ENCODE data around the gene SLC39A11. TPM values are rescaled to one million over a fixed set of nuclear protein-coding genes. Genes with fewer than 3 reads are reported as not detected.

The SLC39A11 gene
- total and polyA plus RNA-seq, 2 of the 13 experiments (the other 11 are each of a cell fraction or from before 2014, with no cell fraction given), result 17.2 to 31.5 TPM

DNA sequence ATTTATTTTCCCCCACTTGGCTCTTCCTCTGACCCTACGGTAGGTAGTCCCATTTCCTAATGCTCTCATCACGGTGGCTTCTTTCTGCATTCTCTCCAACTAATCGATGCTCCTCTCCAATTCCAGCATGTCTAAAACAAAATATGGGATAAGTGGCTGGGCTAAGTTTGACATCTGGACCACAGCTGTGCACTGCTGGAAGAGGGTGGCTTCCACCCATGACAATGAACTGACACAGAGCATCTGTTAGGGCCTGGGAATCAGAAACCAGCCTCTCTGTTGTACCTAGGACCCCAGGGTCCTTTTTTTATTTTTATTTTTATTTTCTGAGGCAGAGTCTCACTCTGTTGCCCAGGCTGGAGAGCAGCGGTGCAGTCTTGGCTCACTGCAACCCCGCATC, 29.0 kb upstream of the SLC39A11 start:
- intact Hi-C loops (cut with micrococcal nuclease; ENCODE audit: unreplicated experiment) (no loop called here), in situ Hi-C loops (cut with HindIII; ENCODE audit: extremely low pct_ligation_motif_present, low pct_unique_long_range_greater_than_20kb) (no loop called here)
- Histone ChIP-seq H3K4me1 (ENCODE audit: insufficient read depth, low read length) (peaks cover 22% of the 10 kb centered on the region), H4K20me1 (ENCODE audit: insufficient read depth, low read length) (no peaks in the 10 kb centered on the region), H3K79me2 (ENCODE audit: insufficient read depth, low read length) (no peaks in the 10 kb centered on the region), H3K4me3 (replicated peaks in 1 of 3; ENCODE audit: insufficient read depth in 1 of 3, low read depth in 2 of 3, low read length in 3 of 3) (no peak overlapping the region), H3K4me2 (ENCODE audit: low read depth, low read length) (no peak overlapping the region), H3K27ac (ENCODE audit: extremely low read length, insufficient read depth, low read length) (no peak overlapping the region), H2AFZ (ENCODE audit: low read length) (no peak overlapping the region), H3K27me3 (ENCODE audit: control insufficient read depth in 1 of 2, insufficient read depth in 2 of 2, low read length in 2 of 2) (peaks cover 0 to 8% of the 10 kb centered on the region in 2 experiments; a peak in 4 of 5 replicates), H3K36me3 (replicated peaks in 1 of 2; ENCODE audit: control insufficient read depth in 1 of 2, insufficient read depth in 2 of 2, low read length in 2 of 2) (no peaks in the 10 kb centered on the region), H3K9me3 (ENCODE audit: low read length) (no peaks in the 10 kb centered on the region), H3K9ac (ENCODE audit: insufficient read depth, low read depth, low read length) (no peak overlapping the region)
- no peak for TF ChIP-seq ZKSCAN8 (CRISPR knock-in tag; IDR thresholded peaks at IDR 0.05; ENCODE audit: borderline replicate concordance)
- TF ChIP-seq, protein P1, sequence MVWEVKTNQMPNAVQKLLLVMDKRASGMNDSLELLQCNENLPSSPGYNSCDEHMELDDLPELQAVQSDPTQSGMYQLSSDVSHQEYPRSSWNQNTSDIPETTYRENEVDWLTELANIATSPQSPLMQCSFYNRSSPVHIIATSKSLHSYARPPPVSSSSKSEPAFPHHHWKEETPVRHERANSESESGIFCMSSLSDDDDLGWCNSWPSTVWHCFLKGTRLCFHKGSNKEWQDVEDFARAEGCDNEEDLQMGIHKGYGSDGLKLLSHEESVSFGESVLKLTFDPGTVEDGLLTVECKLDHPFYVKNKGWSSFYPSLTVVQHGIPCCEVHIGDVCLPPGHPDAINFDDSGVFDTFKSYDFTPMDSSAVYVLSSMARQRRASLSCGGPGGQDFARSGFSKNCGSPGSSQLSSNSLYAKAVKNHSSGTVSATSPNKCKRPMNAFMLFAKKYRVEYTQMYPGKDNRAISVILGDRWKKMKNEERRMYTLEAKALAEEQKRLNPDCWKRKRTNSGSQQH (CRISPR knock-in tag; IDR thresholded peaks at IDR 0.05; ENCODE audit: low read depth), result no peak
- no peak for TF ChIP-seq ZNF850 (CRISPR knock-in tag; conservative IDR thresholded peaks at IDR 0.05)
- no peak for TF ChIP-seq NCOA1 (CRISPR knock-in tag; IDR thresholded peaks at IDR 0.05)
- TF ChIP-seq, protein P2, sequence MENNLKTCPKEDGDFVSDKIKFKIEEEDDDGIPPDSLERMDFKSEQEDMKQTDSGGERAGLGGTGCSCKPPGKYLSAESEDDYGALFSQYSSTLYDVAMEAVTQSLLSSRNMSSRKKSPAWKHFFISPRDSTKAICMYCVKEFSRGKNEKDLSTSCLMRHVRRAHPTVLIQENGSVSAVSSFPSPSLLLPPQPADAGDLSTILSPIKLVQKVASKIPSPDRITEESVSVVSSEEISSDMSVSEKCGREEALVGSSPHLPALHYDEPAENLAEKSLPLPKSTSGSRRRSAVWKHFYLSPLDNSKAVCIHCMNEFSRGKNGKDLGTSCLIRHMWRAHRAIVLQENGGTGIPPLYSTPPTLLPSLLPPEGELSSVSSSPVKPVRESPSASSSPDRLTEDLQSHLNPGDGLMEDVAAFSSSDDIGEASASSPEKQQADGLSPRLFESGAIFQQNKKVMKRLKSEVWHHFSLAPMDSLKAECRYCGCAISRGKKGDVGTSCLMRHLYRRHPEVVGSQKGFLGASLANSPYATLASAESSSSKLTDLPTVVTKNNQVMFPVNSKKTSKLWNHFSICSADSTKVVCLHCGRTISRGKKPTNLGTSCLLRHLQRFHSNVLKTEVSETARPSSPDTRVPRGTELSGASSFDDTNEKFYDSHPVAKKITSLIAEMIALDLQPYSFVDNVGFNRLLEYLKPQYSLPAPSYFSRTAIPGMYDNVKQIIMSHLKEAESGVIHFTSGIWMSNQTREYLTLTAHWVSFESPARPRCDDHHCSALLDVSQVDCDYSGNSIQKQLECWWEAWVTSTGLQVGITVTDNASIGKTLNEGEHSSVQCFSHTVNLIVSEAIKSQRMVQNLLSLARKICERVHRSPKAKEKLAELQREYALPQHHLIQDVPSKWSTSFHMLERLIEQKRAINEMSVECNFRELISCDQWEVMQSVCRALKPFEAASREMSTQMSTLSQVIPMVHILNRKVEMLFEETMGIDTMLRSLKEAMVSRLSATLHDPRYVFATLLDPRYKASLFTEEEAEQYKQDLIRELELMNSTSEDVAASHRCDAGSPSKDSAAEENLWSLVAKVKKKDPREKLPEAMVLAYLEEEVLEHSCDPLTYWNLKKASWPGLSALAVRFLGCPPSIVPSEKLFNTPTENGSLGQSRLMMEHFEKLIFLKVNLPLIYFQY (CRISPR knock-in tag; IDR thresholded peaks at IDR 0.05; ENCODE audit: borderline replicate concordance), result no peak
- CTCF ChIA-PET (ENCODE audit: low intra/inter-chr PET ratio, low total read pairs), result no interaction called here
- DNase-seq (ENCODE audit: low spot score), result no peak
- FAIRE-seq, result no peak
- POLR2A ChIA-PET, result no interaction called here
- WGBS (ENCODE audit: low lambda C conversion rate), result 88% methylated on average over 5 of the region's 5 CpGs
- no TSS peak for BruUV-seq (replicated peaks)
- ATAC-seq, result no peak

All from HepG2 (cell line).